Measurements from ENCODE around the gene GAL3ST1.

GAL3ST1 gene

DNA sequence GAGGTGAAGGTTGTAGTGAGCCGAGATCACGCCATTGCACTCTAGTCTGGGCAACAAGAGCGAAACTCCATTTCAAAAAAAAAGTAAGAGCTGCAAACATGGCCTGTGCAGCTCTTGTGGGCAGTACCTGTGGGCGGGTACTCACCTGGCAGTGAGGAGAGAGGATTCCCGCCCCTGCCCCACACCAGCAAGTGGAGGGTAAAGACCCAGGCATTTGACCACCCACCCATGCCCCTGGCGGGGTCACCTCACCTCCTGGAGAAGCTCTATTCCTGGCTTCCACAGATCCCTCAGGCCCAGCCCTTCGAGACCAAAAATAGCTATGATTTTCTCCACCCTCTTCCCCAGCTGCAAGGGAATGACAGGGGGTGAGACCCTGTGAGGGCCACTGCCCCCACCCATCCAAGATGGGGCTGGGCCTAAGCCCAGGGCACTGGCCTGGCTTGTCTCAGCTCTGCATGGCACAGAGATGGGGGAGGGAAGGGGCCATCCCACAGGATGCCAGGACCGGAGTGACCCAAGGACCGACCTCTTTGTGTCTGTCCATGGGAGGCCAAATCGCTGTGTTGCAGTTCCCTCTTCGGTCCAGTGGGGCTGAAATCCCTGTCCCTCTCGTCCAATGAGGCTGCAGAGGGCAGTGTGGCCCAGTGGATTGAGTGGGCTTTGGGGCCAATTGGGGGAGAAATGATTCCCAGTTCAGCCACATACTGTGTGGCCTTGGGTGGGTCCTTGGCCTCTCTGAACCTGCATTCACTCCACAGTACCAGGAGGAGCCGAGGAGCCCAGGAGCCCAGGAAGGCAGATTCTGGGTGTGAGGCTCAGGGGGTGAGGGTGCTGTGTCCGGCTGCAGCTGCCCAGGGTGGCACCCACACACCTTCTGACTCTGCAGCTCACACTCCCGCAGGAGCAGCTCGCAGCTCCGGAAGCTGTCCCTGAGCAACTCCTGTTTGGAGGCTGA is 42.5 kb downstream of the GAL3ST1 start:
- no peak for DNase-seq (ENCODE audit: low spot score)

DNA sequence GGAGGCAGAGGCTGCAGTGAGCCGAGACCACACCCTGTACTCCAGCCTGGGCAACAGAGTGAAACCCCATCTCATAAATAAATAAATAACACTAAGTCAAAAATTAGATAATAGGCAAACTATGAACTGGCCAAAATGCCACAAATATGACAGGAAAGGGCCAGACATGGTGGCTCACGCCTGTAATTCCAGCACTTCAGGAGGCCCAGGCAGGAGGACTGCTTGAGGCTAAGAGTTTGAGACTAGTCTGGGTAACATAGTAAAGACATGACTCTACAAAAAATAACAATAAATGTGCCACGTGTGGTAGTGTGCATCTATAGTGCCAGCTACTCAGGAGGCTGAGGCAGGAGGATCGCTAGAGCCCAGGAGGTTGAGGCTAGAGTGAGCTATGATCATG is 47.8 kb downstream of the GAL3ST1 start:
- DNase-seq (ENCODE audit: low spot score): no peak

DNA sequence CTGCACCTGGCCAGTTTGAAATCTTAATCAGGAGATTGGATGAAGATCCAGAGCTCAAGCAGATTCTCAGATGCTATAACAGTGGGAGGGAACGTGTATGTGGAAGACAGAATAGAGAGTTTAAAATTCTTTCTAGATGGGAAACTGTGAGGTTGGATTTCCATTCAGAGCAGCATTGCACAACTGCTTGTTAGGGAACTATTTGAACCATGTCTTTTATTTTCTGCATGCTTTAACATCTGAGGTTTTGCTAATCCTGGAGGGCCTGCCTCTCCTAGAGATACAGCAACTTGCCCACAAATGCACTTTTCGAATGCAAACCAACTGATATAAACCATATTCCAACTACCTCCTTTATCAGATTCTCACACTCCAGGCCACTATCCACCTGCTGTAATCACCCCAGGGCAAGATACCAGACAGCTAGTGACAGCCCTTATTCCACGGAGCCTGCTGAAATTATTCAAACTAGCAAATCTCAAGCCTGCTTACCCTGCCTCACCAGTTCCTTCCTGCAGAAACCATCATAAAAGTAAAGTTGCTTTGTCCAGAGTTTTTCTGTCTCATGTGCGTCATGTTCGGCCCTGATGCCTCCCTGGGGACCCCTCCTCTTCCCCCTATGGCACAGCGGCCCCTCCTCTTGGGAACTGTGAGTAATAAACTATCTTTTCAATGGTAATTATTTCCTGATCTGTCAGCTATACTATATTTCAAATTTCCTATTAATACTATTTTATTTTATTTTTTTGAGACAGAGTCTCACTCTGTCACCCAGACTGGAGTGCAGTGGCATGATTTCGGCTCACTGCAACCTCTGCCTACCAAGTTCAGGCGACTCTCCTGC is 50.6 kb downstream of the GAL3ST1 start:
- DNase-seq (ENCODE audit: low spot score): no peak

DNA sequence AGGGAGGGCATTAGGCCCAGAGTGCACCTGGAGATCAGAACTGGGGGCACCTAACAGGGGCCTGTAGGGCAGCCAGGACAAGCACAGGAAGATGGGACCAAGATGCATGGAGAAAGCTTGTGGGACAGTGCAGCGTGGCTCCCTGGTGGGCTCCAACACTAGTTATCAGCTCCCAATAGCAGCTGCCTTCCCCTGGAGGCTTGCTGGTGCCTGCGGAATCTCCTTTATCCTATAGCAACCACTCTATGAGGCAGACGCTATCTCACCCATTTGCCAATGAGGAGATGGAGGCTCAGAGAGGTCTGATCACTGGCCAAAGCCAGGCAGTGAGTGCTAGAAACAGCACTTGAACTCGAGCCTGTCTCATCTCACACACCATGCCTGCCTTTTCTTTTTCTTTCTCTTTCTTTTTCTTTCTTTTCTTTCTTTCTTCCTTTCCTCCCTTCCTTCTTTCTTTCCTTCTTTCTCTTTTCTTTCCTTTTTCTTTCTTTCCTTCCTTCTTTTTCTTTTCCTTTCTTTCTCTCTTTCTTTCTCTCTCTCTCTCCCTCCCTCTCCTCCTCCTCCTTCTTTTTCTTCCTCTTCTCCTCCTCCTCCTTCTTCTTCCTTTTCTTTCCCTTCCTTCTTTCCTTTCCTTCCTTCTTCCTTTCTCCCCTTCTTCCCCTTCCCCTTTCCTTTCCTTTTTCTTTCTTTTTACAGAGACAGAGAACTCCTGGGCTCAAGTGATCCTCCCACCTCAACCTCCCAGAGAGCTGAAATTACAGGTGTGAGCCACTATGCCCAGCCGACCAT is 52.9 kb downstream of the GAL3ST1 start:
- no peak for DNase-seq (ENCODE audit: low spot score)

DNA sequence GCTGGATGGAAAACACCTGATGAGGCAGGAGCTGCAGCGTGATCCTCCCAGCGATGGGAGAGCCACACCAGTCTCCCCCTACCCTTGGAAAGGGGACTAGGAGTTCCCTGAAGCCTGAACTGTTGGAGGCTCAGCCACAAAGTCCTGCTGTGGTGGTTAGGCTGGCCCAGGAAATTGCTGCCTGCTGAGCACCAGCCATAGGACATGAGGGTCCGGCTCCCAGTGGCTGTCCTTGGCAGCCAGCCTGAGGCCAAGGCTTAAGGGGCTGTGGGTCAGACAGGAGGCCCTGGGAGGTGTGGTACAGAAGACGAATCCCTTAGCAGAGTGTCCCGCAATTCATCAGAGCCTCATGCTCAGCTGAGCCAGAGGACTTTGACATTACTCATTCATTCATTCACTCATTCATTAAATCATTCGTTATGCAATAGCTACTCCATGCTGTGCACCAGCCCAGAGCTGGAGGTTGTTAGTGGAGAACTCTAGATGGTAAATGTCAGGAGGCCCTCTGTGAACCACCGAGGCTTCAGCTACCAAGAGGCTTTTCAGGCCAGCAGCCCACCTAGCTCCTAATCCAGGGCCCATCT is 54.5 kb downstream of the GAL3ST1 start:
- no peak for DNase-seq (ENCODE audit: low spot score)

DNA sequence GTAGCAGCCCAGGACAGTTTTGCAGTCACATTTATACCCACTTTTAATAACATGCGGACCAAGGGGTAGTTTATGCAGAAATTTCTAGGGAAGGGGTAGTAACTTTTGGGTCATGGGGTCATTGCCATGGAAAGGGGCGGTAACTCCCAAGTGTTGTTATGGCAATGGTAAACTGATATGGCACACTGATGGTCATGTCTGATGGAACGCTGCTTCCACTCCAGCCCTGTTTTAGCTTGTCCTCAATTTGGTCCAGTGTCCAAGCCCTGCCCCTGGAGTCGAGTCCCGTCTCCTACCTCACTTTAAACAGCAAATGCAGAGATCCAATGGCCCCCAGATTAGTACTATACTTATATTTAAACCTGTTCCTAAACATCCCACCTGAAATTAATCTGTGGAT is 57.7 kb downstream of the GAL3ST1 start:
- DNase-seq (ENCODE audit: low spot score): no peak

DNA sequence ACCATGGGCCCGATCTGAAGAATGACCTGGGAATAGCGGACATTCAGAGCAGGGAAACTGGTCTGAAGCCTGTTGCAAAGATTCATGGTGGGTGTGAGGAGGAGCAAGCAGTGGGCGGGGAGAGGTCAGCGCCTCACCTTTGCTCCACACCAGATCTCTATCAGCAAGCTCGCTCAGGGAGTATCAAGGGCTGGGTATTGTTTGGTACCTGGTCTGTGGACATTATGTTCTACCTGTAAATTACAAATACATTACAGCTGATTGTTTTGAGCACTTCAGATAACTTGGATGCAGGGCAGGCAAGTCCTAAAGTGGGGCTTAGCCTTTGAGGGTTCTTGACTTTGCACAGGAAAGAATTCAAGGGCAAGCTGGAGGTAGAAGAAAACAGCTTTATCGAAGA is 58.2 kb downstream of the GAL3ST1 start:
- no peak for DNase-seq (ENCODE audit: low spot score)

DNA sequence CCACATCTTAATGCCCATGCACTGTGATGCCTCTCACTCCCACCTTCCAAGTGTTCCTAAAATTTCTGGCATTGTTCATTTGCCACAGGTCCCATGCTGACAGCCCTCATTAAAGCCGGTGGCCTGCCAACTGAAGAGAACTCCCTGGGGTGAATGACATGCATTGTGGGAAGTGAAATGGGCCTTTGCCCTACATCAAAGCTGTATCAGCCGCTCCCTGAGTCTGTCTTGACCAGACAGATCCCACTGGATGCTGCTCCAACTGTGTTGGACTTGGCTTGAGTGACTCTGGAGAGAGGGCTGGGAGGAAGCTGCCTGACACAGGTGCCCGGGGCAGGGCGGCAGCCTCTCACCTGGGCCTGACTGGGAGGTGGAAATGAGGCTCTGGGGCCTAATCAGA is 60.2 kb downstream of the GAL3ST1 start:
- no peak for DNase-seq (ENCODE audit: low spot score)

DNA sequence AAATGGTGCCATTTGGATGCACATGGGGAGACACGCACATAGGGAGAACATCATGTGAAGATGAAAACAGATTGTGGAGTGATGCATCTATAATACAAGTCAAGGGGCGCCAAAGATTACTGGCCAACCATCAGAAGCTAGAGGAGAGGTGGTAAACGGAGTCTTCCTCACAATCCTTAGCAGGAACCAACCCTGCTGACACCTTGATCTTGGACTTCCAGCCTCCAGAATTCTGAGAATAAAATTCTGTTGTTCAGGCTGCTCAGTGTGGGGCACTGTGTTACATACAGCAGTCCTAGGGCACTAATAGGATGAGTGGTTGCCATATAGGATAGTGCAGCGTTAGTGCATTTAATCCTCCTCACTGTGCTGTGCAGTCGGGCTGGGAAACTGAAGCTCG is 61.0 kb downstream of the GAL3ST1 start:
- DNase-seq (ENCODE audit: low spot score): no peak

DNA sequence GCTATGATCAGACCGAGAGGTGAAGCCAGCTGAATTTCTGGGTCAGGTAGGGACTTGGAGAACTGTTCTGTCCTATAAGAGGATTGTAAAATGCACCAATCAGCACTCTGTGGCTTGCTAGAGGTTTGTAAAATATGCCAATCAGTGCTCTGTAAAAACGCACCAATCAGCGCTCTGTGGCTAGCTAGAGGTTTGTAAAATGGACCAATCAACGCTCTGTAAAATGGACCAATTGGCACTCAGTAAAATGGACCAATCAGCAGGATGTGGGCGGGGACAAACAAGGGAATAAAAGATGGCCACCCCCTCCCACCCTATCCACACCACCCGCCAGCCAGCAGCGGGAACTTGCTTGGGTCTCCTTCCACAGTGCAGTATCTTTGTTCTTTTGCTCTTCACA is 62.6 kb downstream of the GAL3ST1 start:
- no peak for DNase-seq (ENCODE audit: low spot score)

DNA sequence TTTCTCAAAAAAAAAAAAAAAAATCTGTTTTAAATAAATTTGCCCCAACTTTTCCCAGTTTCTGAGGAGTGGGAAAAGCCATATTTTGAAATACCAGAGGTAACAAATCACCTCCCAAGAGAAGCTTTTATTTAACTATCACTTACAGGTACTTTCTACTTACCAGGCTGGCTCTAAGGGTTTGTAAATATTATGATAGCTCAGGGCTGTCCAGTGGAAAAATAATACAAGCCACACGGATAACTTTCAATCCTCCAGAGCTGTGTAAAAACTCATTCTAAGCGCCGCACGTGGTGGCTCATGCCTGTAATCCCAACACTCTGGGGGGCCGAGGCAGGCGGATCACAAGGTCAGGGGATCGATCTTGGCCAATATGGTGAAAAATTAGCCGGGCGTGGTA is 63.4 kb downstream of the GAL3ST1 start:
- DNase-seq (ENCODE audit: low spot score): no peak

DNA sequence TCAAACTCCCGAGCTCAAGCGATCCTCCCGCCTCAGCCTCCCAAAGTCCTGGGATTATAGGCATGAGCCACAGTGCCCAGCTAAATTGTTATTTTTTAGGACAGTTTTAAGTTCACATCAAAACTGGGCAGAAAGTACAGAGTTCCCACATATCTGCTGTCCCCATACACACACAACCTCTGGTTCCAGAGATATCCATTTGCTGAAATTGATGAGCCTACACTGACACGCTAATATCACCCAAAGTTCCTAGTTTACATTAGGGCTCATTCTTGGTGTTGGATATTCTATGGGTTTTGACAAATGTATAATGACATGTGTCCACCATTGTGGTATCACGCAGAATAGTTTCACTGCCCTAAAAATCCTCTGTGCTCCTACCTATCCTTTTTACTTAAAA is 66.2 kb downstream of the GAL3ST1 start:
- no peak for DNase-seq (ENCODE audit: low spot score)

DNA sequence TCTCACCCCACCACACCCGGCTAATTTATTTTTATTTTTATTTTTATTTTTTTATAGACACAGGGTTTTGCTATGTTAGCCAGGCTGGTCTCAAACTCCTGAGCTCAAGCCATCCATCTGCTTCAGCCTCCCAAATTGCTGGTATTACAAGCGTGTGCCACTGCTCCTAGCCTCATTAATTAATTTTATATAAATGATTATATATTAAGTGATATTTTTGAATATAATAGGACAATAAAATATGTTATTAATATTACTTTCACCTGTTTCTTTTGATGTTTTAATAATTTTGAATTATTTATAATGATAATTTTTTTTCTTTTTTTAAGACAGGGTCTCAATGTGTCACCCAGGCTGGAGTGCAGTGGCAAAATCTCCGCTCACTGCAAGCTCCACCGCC is 66.8 kb downstream of the GAL3ST1 start:
- DNase-seq (ENCODE audit: low spot score): no peak

DNA sequence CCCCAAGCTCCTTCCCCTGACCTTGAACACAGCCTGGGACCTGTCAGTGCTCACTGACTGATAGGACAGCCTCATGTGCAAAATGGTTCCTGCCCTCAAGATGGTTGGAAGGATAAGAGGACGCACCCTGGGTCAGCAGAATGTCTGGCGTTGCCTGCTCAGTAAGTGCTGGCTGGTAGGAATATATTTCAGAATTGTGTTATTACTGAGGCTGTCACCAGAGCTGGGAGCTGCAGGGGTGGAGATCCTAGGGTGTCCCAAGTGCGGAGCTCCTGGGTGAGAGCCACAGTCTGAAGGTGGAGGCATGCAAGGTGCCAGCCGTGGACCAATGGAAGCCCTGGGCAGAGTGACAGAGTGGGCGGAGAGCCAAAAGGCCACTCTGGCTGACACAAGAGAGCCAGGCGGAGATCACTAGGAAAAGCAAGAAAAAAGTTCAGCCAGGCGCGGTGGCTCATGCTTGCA is 67.9 kb downstream of the GAL3ST1 start:
- DNase-seq (ENCODE audit: low spot score): no peak

All from D341Med (cell line).